HG03442 (cell line): ENCODE results near the gene CLDN12.

ENCODE experiments used
- ATAC-seq: cut with Tn5 transposase; IDR thresholded peaks from one replicate; pipeline ENCODE4 v1.9.1; 2021; ENCODE audit warnings: mild to moderate bottlenecking, moderate library complexity; ENCODE audit not compliant: unreplicated experiment

Gene CLDN12

GRCh38 chr7:90403174-90404113 is at the start of gene CLDN12:
CLDN12 (plus strand) TSS chr7:90403461; CDS start chr7:90412677, 9,216 bp downstream.
- peak; percentile 97 for ATAC-seq

- no peak for ATAC-seq
Measured at GRCh38 chr7:90383422-90383821, 19.8 kb upstream of the CLDN12 start.

- ATAC-seq, result no peak
Measured at GRCh38 chr7:90383861-90384260, 19.4 kb upstream of the CLDN12 start.

GRCh38 chr7:90384433-90384832 is 18.8 kb upstream of the CLDN12 start:
- no peak for ATAC-seq

GRCh38 chr7:90387470-90388240 is 15.6 kb upstream of the CLDN12 start:
- no peak for ATAC-seq

- no peak for ATAC-seq
Measured at GRCh38 chr7:90390926-90391325, 12.3 kb upstream of the CLDN12 start.

GRCh38 chr7:90391488-90391887 is 11.8 kb upstream of the CLDN12 start:
- ATAC-seq, result no peak

GRCh38 chr7:90396420-90396819 is 6.8 kb upstream of the CLDN12 start:
- no peak for ATAC-seq

GRCh38 chr7:90401989-90402388 is 1.3 kb upstream of the CLDN12 start:
- ATAC-seq, result no peak

- no peak for ATAC-seq
Measured at GRCh38 chr7:90402785-90403173, 482 bp upstream of the CLDN12 start.

GRCh38 chr7:90404777-90405176 is 1.5 kb downstream of the CLDN12 start:
- ATAC-seq, result no peak

- no peak for ATAC-seq
Measured at GRCh38 chr7:90407484-90407821, 4.2 kb downstream of the CLDN12 start.

GRCh38 chr7:90408142-90408541 is 4.9 kb downstream of the CLDN12 start:
- ATAC-seq, result no peak

- ATAC-seq, result no peak
Measured at GRCh38 chr7:90409667-90410066, 6.4 kb downstream of the CLDN12 start.

- ATAC-seq, result no peak
Measured at GRCh38 chr7:90411510-90411909, 8.2 kb downstream of the CLDN12 start.

- peak; percentile 77 for ATAC-seq
Measured at GRCh38 chr7:90412458-90413184, 9.4 kb downstream of the CLDN12 start.

- peak; percentile 7 for ATAC-seq
Measured at GRCh38 chr7:90413185-90413528, 9.9 kb downstream of the CLDN12 start.

GRCh38 chr7:90421651-90422050 is 18.4 kb downstream of the CLDN12 start:
- ATAC-seq, result no peak

GRCh38 chr7:90424720-90425119 is 21.5 kb downstream of the CLDN12 start:
- ATAC-seq, result peak; percentile 98

GRCh38 chr7:90425376-90425775 is 22.1 kb downstream of the CLDN12 start:
- ATAC-seq, result no peak
